ENCODE measurements around the gene CNOT10. TPM values are rescaled to one million over a fixed set of nuclear protein-coding genes. Genes with fewer than 3 reads are reported as not detected.

The CNOT10 gene
- total RNA-seq, 3 donors from 2014 or later: 27.8 to 34.9 (median 28.3) TPM

DNA sequence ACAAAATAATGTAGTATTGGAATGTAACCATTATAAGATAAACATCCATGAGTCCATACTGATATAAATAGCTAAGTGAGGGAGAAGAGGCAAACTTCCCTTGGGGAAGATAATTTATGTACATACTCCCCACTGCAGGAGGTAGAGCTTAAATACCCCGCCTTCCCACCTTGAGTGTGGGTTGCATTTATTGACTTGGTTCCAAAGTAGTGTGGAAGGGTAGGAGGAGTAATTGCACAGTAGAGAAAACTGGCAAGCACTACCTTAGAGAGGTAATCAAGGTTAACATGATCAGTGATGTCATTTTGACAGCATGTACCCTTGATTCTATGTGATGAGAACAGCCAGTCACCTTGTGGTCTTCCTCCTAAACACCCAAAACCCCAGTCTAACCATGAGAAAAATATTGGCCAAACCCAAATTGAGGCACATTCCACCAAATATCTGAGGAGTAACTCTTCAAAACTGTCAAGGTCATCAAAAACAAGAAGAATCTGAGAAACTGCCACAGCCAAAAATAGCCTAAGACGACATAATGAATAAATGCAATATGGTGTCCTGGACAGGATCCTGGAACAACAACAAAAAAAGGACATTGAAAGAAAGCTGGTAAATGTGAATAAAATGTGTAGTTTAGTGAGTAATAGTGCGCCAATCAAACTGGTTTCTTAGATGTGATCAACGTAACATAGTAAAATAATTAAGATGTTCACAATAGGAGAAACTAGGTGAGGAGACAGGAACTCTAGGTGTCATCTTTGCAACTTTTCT lies 774 bp upstream of the CNOT10 start:
- Histone ChIP-seq H3K36me3 (ENCODE audit: low read depth) (no peaks in the 10 kb centered on the region), H3K9me3 (no peaks in the 10 kb centered on the region), H3K4me1 (ENCODE audit: low read depth) (peaks cover 21% of the 10 kb centered on the region), H3K4me3 (peak overlapping the region; percentile 76)
- TF ChIP-seq, protein P1, sequence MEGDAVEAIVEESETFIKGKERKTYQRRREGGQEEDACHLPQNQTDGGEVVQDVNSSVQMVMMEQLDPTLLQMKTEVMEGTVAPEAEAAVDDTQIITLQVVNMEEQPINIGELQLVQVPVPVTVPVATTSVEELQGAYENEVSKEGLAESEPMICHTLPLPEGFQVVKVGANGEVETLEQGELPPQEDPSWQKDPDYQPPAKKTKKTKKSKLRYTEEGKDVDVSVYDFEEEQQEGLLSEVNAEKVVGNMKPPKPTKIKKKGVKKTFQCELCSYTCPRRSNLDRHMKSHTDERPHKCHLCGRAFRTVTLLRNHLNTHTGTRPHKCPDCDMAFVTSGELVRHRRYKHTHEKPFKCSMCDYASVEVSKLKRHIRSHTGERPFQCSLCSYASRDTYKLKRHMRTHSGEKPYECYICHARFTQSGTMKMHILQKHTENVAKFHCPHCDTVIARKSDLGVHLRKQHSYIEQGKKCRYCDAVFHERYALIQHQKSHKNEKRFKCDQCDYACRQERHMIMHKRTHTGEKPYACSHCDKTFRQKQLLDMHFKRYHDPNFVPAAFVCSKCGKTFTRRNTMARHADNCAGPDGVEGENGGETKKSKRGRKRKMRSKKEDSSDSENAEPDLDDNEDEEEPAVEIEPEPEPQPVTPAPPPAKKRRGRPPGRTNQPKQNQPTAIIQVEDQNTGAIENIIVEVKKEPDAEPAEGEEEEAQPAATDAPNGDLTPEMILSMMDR (IDR thresholded peaks at IDR 0.05): no peak
- no peak for ATAC-seq
- no peak for DNase-seq
- intact Hi-C loops (cut with DNase I, micrococcal nuclease): no loop called here

GRCh38 chr3:32685543-32686185 lies 676 bp downstream of the CNOT10 start:
- no peaks in the 10 kb centered on the region for H3K36me3 ChIP-seq (ENCODE audit: low read depth)
- no peaks in the 10 kb centered on the region for H3K9me3 ChIP-seq
- ATAC-seq: peak; percentile 1
- TF ChIP-seq, protein P1 (IDR thresholded peaks at IDR 0.05): no peak
- peak in 1 of 3 donors; percentile 26 for DNase-seq
- intact Hi-C loops (cut with DNase I, micrococcal nuclease): no loop called here
- H3K4me1 ChIP-seq (ENCODE audit: low read depth): peaks cover 21% of the 10 kb centered on the region
- peak overlapping the region; percentile 76 for H3K4me3 ChIP-seq

DNA sequence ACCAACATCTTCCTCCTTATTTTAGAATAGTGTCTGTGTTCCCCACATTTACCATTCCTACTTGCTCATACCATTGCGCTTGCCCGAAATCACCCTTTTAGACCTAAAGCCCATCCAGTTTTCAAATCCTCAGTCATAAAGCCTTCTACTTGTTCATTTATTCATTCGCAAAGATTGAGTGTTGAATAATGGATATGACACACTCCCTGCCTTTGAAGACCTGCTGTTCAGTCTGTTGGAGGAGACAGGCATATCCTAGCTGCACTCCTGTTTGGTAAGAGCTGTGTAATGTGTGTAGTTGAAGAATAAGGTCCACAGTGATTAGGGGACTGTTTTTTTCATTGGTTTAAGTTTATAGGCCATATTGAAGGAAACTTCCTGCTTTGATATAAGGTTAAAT lies 1.7 kb downstream of the CNOT10 start:
- intact Hi-C loops (cut with DNase I, micrococcal nuclease): no loop called here
- no peak overlapping the region for H3K4me3 ChIP-seq
- no peaks in the 10 kb centered on the region for H3K9me3 ChIP-seq
- DNase-seq (no peak), ATAC-seq (no peak)
- peaks cover 21% of the 10 kb centered on the region for H3K4me1 ChIP-seq (ENCODE audit: low read depth)
- TF ChIP-seq, protein P1 (IDR thresholded peaks at IDR 0.05): no peak
- no peaks in the 10 kb centered on the region for H3K36me3 ChIP-seq (ENCODE audit: low read depth)

DNA sequence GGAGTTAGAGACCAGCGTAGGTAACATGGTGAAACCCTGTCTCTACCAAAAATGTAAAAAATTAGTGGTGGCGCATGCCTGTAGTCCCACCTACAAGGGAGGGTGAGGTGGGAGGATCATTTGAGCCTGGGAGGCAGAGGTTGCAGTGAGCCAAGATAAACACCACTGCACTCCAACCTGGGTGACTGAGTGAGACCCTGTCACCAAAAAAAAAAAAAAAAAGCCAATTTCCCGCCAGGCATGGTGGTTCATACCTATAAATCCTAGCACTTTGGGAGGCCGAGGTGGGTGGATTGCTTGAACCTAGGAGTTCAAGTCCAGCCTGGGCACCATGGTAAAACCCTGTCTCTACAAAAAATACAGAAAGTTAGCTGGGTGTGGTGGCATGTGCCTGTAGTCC lies 6.9 kb downstream of the CNOT10 start:
- TF ChIP-seq, protein P1 (IDR thresholded peaks at IDR 0.05): no peak

DNA sequence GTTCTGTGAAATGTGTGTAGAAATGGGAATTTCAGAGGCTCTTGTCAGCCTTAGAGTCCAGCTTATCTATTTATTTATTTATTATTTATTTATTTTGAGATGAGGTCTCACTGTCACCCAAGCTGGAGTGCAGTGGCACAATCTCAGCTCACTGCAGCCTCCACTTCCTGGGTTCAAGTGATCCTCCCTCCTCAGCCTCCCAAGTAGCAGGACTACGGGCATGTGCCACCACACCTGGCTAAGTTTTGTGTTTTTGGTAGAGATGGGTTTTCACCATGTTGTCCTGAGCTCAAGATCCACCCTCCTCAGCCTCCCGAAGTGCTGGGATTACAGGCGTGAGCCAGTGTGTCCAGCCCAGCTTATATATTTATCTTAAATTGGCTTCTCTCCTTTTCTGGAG lies 11.5 kb downstream of the CNOT10 start:
- intact Hi-C loops (cut with DNase I, micrococcal nuclease): no loop called here

More for the DNA sequence above, 6.9 kb downstream of the CNOT10 start:
- H3K36me3 ChIP-seq (ENCODE audit: low read depth): no peaks in the 10 kb centered on the region
- intact Hi-C loops (cut with DNase I, micrococcal nuclease): no loop called here
- H3K4me1 ChIP-seq (ENCODE audit: low read depth): peaks cover 4% of the 10 kb centered on the region
- no peak overlapping the region for H3K4me3 ChIP-seq
- no peaks in the 10 kb centered on the region for H3K9me3 ChIP-seq
- ATAC-seq: no peak
- no peak for DNase-seq

More for the DNA sequence above, 11.5 kb downstream of the CNOT10 start:
- no peaks in the 10 kb centered on the region for H3K36me3 ChIP-seq (ENCODE audit: low read depth)
- no peak overlapping the region for H3K4me3 ChIP-seq
- TF ChIP-seq, protein P1 (IDR thresholded peaks at IDR 0.05): no peak
- DNase-seq: no peak
- H3K4me1 ChIP-seq (ENCODE audit: low read depth): no peaks in the 10 kb centered on the region
- no peaks in the 10 kb centered on the region for H3K9me3 ChIP-seq
- ATAC-seq: no peak

Measured in mucosa of descending colon (tissue), 3 donors.